ENCODE measurements around the gene TMEM186. TPM values are rescaled to one million over a fixed set of nuclear protein-coding genes. Genes with fewer than 3 reads are reported as not detected.

The TMEM186 gene
- total and polyA plus RNA-seq, 2 of the 8 experiments (the other 6 are each of a cell fraction or from before 2014, with no cell fraction given), result 13.1 TPM

DNA sequence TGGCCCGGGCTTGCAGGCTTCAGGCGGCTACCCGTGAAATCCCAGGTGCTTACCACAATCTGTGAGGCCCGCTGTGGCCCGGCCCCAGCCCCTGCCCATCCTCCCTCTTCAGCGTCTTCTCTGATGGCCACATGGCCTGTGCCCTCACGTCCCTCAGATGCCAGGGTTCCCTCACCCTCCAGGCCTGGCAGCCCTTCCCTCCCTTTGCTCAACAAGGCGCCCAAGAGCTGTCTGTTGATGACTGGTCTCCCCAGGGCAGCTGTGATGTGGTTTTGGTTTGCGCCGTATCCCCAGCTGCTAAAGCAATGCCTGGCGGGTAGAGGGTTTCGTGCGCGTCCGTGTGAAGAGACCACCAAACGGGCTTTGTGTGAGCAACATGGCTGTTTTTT, 35.3 kb upstream of the TMEM186 start (continued):
- TF ChIP-seq, protein P1, sequence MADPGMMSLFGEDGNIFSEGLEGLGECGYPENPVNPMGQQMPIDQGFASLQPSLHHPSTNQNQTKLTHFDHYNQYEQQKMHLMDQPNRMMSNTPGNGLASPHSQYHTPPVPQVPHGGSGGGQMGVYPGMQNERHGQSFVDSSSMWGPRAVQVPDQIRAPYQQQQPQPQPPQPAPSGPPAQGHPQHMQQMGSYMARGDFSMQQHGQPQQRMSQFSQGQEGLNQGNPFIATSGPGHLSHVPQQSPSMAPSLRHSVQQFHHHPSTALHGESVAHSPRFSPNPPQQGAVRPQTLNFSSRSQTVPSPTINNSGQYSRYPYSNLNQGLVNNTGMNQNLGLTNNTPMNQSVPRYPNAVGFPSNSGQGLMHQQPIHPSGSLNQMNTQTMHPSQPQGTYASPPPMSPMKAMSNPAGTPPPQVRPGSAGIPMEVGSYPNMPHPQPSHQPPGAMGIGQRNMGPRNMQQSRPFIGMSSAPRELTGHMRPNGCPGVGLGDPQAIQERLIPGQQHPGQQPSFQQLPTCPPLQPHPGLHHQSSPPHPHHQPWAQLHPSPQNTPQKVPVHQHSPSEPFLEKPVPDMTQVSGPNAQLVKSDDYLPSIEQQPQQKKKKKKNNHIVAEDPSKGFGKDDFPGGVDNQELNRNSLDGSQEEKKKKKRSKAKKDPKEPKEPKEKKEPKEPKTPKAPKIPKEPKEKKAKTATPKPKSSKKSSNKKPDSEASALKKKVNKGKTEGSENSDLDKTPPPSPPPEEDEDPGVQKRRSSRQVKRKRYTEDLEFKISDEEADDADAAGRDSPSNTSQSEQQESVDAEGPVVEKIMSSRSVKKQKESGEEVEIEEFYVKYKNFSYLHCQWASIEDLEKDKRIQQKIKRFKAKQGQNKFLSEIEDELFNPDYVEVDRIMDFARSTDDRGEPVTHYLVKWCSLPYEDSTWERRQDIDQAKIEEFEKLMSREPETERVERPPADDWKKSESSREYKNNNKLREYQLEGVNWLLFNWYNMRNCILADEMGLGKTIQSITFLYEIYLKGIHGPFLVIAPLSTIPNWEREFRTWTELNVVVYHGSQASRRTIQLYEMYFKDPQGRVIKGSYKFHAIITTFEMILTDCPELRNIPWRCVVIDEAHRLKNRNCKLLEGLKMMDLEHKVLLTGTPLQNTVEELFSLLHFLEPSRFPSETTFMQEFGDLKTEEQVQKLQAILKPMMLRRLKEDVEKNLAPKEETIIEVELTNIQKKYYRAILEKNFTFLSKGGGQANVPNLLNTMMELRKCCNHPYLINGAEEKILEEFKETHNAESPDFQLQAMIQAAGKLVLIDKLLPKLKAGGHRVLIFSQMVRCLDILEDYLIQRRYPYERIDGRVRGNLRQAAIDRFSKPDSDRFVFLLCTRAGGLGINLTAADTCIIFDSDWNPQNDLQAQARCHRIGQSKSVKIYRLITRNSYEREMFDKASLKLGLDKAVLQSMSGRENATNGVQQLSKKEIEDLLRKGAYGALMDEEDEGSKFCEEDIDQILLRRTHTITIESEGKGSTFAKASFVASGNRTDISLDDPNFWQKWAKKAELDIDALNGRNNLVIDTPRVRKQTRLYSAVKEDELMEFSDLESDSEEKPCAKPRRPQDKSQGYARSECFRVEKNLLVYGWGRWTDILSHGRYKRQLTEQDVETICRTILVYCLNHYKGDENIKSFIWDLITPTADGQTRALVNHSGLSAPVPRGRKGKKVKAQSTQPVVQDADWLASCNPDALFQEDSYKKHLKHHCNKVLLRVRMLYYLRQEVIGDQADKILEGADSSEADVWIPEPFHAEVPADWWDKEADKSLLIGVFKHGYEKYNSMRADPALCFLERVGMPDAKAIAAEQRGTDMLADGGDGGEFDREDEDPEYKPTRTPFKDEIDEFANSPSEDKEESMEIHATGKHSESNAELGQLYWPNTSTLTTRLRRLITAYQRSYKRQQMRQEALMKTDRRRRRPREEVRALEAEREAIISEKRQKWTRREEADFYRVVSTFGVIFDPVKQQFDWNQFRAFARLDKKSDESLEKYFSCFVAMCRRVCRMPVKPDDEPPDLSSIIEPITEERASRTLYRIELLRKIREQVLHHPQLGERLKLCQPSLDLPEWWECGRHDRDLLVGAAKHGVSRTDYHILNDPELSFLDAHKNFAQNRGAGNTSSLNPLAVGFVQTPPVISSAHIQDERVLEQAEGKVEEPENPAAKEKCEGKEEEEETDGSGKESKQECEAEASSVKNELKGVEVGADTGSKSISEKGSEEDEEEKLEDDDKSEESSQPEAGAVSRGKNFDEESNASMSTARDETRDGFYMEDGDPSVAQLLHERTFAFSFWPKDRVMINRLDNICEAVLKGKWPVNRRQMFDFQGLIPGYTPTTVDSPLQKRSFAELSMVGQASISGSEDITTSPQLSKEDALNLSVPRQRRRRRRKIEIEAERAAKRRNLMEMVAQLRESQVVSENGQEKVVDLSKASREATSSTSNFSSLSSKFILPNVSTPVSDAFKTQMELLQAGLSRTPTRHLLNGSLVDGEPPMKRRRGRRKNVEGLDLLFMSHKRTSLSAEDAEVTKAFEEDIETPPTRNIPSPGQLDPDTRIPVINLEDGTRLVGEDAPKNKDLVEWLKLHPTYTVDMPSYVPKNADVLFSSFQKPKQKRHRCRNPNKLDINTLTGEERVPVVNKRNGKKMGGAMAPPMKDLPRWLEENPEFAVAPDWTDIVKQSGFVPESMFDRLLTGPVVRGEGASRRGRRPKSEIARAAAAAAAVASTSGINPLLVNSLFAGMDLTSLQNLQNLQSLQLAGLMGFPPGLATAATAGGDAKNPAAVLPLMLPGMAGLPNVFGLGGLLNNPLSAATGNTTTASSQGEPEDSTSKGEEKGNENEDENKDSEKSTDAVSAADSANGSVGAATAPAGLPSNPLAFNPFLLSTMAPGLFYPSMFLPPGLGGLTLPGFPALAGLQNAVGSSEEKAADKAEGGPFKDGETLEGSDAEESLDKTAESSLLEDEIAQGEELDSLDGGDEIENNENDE (IDR thresholded peaks at IDR 0.05; ENCODE audit: insufficient replicate concordance, low read length), result no peak
- TF ChIP-seq POU5F1 (IDR thresholded peaks at IDR 0.05; ENCODE audit: low read depth, low read length), result no peak

All from H1 (cell line).